BLaER1 treated with 17β-estradiol and CSF1 and Interleukin-3, amounts not matched to agents 10 nM and 100 nM (cell line): ENCODE results near the gene APC2.
A peak's percentile ranks its signal among the peaks of the same experiment; 100 is the strongest.

Experiments
- H3K27ac ChIP-seq, 11 experiments: shearing (Covaris generic); formaldehyde crosslinking; 2 replicates each; pipeline ENCODE4 v1.8.1; 2022
- H3K27me3 ChIP-seq, 11 experiments: shearing (Covaris generic); formaldehyde crosslinking; 2 replicates each; pipeline ENCODE4 v1.8.1; 2022
- H3K36me3 ChIP-seq, 11 experiments: shearing (Covaris generic); formaldehyde crosslinking; 2 replicates each; pipeline ENCODE4 v1.8.1; 2022
- H3K4me1 ChIP-seq, 10 experiments: shearing (Covaris generic); formaldehyde crosslinking; 2 replicates each; pipeline ENCODE4 v1.8.1; 2022
- H3K4me2 ChIP-seq, 11 experiments: shearing (Covaris generic); formaldehyde crosslinking; 2 replicates each; pipeline ENCODE4 v1.8.1; 2022
- H3K4me3 ChIP-seq, 10 experiments: shearing (Covaris generic); formaldehyde crosslinking; 2 replicates each; pipeline ENCODE4 v1.8.1; 2022
- H3K9ac ChIP-seq, 11 experiments: shearing (Covaris generic); formaldehyde crosslinking; 2 replicates each; pipeline ENCODE4 v1.8.1; 2022
- H3K9me3 ChIP-seq, 11 experiments: shearing (Covaris generic); formaldehyde crosslinking; replicated peaks in 1 of 11; 2 replicates each; pipeline ENCODE4 v1.8.1; 2022
- H4K20me1 ChIP-seq, 11 experiments: shearing (Covaris generic); formaldehyde crosslinking; 2 replicates each; pipeline ENCODE4 v1.8.1; 2022
- Cebpa-rat ChIP-seq, 11 experiments: shearing (Covaris generic); IDR thresholded peaks; 2 replicates each; pipeline ENCODE4 v1.8.1; 2022

APC2 gene

DNA sequence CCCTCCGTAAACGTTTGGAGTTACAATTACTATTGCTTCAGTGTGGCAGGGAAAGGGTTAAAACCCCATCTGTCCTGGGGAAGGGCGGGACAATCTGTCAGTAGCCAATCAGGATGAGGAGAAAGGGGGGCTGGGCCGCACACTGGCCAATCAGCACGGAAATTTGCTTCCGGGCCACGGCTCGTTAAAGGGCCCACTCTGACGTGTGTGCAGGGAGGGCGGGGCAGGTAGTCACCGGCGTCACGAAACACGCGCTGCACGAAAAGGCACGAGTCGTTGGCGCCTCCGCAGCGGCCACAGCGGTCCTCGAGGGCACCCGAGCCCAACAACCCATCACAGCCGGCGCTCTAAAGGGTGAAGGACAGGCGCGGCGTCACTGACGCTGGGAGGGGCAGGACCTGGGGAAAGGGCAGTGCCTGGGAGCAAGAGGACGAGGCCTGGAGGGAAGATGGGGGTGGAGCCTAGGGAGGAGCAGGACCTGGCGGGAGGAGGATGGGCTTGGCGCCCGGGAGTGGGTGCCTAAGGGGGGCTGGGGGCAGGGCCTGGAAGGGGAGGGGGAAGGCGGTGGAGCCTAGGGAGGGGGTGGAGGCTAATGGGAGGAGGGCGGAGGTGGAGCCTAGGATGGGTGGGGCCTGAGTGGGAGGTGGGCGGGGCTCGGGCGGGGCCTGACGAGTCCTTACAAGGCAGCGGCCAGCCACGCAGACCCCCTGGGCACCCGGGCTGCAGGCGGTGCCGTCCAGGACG is 58.0 kb downstream of the APC2 start:
- Histone ChIP-seq H3K27ac (peak overlapping the region; percentile 65 to 85 (median 76); a peak in 21 of 22 replicates), H3K4me2 (peak overlapping the region; percentile 77 to 91 (median 85)), H3K4me1 (peaks cover 24 to 57% (median 51%) of the 10 kb centered on the region in 10 experiments), H3K9me3 (peaks cover 0 to 13% (median 0%) of the 10 kb centered on the region in 11 experiments; a peak in 5 of 22 replicates), H3K27me3 (peaks cover 44 to 57% (median 51%) of the 10 kb centered on the region in 11 experiments), H3K4me3 (peak overlapping the region; percentile 51 to 69 (median 60)), H3K9ac (peak overlapping the region; percentile 54 to 80 (median 76)), H4K20me1 (peaks cover 0 to 14% (median 3%) of the 10 kb centered on the region in 11 experiments; a peak in 8 of 22 replicates), H3K36me3 (no peaks in the 10 kb centered on the region)
- no peak for TF ChIP-seq Cebpa-rat (IDR thresholded peaks at IDR 0.05)

DNA sequence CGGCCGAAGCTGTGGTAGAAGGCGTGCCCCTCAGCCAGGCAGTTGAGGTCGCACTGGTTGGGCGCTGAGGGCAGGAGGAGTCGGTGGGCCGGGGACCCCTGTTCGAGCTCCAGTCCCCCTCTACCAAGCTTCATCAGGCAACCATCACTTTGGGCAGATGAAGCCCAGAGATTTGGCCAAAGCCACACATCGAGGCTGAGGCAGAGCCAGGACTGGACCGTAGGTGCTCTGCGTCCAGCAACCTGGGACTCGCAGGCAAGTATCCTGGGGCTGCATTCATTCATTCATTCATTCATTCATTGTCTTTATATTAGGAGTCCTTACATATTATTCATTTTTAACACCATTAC is 58.6 kb downstream of the APC2 start:
- H3K9me3 ChIP-seq = peaks cover 0 to 13% (median 0%) of the 10 kb centered on the region in 11 experiments; a peak in 5 of 22 replicates
- H3K4me2 ChIP-seq = peak overlapping the region; percentile 73 to 91 (median 85)
- no peak for TF ChIP-seq Cebpa-rat (IDR thresholded peaks at IDR 0.05)
- H3K9ac ChIP-seq = peak overlapping the region in 5 of 11 experiments; percentile 9 to 78 (median 41); a peak in 5 of 22 replicates
- peaks cover 19 to 55% (median 46%) of the 10 kb centered on the region in 10 experiments for H3K4me1 ChIP-seq
- no peaks in the 10 kb centered on the region for H3K36me3 ChIP-seq
- peak overlapping the region; percentile 41 to 69 (median 60); a peak in 19 of 20 replicates for H3K4me3 ChIP-seq
- H4K20me1 ChIP-seq = peaks cover 0 to 14% (median 4%) of the 10 kb centered on the region in 11 experiments; a peak in 8 of 22 replicates
- peaks cover 44 to 57% (median 51%) of the 10 kb centered on the region in 11 experiments for H3K27me3 ChIP-seq
- no peak overlapping the region for H3K27ac ChIP-seq

DNA sequence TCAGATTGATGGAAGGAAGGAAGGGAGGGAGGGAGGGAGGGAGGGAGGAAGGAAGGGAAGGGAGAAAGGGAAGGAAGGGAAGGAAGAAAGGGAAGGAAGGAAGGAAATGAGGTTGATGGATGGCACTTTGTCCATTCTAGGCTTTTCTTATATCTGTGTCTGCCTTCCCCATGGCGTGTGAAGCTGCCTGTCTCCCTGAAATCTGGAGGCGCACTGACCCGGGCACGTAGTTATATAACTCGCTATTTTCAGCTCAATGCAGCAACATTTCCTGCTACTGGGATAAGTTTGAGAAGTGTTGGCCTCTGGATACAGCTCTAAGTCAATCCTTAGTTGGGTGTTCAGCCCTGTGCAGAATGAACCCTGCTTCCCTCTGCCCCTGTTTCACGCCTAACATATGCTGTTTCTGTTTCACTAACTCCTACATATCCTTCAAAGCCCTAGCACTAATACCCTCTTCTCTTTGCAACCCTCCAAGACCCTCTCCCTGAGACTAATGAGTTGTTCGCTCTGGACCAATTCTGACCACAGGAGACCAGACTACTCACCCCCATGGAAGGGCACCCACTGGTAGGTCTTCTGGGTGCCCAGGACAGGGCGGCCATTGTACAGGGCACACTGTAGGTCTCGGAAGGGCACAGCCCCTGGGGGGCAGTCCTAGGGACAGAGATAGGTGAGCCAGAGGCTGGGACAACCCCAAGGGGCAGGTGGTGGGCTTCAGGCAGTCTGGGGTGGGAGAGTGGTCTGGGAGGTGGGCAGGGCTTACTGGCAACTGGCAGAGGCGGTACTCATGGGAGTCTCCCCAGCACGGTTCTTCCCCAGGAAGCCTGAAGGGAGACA is 59.9 kb downstream of the APC2 start:
- Histone ChIP-seq H3K9ac (0 out of 22 replicates have a peak overlapping the region, but pooled peaks of 1 of the 11 experiments have one; percentile 14), H3K36me3 (no peaks in the 10 kb centered on the region), H3K27ac (no peak overlapping the region), H3K4me2 (peak overlapping the region in 10 of 11 experiments; percentile 27 to 91 (median 76); a peak in 17 of 22 replicates), H3K4me1 (peaks cover 15 to 49% (median 40%) of the 10 kb centered on the region in 10 experiments), H3K27me3 (peaks cover 42 to 55% (median 49%) of the 10 kb centered on the region in 11 experiments), H3K9me3 (peaks cover 0 to 13% (median 0%) of the 10 kb centered on the region in 11 experiments; a peak in 5 of 22 replicates), H4K20me1 (peaks cover 0 to 14% (median 4%) of the 10 kb centered on the region in 11 experiments; a peak in 8 of 22 replicates), H3K4me3 (no peak overlapping the region)
- no peak for TF ChIP-seq Cebpa-rat (IDR thresholded peaks at IDR 0.05)

DNA sequence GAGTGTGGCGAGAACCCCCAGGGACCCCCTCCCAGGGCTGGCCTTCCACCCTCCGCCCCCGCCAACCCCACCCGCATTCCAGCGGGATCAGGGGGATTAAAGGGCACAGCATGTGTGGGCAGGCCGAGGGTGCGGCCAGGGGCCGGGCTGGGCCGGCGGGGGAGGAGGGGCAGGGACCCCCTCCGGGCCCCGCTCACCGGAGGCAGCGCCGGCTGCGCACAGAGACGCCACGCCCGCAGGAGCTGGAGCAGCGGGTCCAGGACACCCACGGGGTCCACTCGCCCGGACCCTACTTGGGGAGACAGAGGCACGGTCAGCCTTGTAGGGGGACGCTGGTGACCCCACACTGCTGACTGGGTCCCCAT is 60.5 kb downstream of the APC2 start:
- H3K4me3 ChIP-seq = no peak overlapping the region
- no peaks in the 10 kb centered on the region for H3K36me3 ChIP-seq
- peaks cover 15 to 49% (median 40%) of the 10 kb centered on the region in 10 experiments for H3K4me1 ChIP-seq
- no peak overlapping the region for H3K27ac ChIP-seq
- peak overlapping the region; percentile 19 to 87 (median 74); a peak in 19 of 22 replicates for H3K4me2 ChIP-seq
- H3K27me3 ChIP-seq = peaks cover 42 to 50% (median 46%) of the 10 kb centered on the region in 11 experiments
- peaks cover 0 to 14% (median 4%) of the 10 kb centered on the region in 11 experiments; a peak in 8 of 22 replicates for H4K20me1 ChIP-seq
- no peak for TF ChIP-seq Cebpa-rat (IDR thresholded peaks at IDR 0.05)
- peaks cover 0 to 10% (median 0%) of the 10 kb centered on the region in 11 experiments; a peak in 5 of 22 replicates for H3K9me3 ChIP-seq
- H3K9ac ChIP-seq = peak overlapping the region in 1 of 11 experiments; percentile 14; a peak in 1 of 22 replicates

DNA sequence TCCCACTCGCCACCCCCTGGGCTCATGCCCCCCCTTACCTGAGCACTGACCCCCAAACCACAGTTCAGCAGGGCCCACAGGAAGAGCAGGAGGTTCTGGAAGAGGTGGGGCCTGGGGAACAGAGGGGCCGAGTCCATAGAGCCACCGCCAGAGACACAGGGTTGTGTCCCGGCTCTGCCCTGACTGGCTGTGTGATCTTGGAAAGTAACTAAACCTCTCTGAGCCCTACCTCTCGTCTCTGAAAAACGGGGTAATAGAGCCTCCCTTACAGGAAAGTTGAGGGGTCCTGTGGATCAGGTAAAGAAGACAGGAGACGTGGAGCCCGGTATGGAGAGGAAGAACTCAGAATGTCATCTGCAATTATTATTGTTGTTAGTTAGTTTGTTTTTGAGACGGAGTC is 60.9 kb downstream of the APC2 start:
- Histone ChIP-seq H3K27ac (no peak overlapping the region), H3K4me3 (no peak overlapping the region), H3K9ac (peak overlapping the region in 1 of 11 experiments; percentile 14; a peak in 1 of 22 replicates), H3K36me3 (no peaks in the 10 kb centered on the region), H3K4me2 (peak overlapping the region; percentile 19 to 87 (median 74); a peak in 19 of 22 replicates), H3K27me3 (peaks cover 42 to 49% (median 46%) of the 10 kb centered on the region in 11 experiments), H3K9me3 (peaks cover 0 to 9% (median 0%) of the 10 kb centered on the region in 11 experiments; a peak in 5 of 22 replicates), H3K4me1 (peaks cover 15 to 49% (median 40%) of the 10 kb centered on the region in 10 experiments), H4K20me1 (peaks cover 0 to 14% (median 4%) of the 10 kb centered on the region in 11 experiments; a peak in 8 of 22 replicates)
- TF ChIP-seq Cebpa-rat (IDR thresholded peaks at IDR 0.05) = no peak

DNA sequence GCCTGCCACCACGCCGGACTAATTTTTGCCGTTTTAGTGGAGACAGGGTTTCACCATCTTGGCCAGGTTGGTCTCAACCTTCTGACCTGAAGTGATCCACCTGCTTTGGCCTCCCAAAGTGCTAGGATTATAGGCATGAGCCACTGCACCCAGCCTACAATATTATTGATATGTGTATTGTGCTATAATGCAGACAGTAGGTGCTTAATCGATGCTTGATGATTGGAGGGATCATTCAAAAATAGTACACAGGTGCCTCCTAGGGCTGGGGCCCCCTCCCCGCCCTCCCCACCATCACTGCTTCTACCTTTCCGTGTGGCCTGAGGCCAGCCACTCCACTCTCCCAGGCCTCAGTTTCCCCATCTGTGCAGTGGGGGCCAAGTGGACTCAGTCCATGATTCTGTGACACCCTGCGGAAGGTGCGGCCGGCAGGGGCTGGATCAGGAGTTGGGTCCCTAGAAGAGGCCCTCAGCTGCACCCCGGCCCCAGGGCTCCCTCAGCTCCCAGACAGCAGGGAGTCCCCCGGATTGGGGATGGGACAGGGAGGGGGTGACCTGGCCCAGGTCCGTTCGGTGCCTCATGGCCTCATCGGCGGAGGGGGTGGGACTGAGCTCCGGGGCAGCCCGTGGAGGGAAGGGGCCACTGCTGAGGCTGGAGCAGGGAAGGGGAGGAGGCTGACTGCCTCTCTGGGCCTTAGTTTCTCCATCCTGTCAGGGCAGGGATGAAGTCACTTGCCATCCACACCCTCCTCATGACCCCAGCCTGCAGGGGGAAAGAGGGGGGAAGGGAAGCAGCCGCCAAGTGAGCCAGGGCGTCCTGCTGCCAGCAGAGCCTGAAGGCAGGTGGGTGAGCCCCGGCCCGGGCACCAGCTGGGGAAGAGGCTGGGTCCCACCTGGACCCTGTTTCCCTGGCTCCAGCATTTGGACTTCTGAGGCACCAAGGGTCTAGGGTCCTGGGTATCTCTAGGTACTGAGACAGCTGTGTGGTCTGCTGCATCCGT is 61.7 kb downstream of the APC2 start:
- no peak for TF ChIP-seq Cebpa-rat (IDR thresholded peaks at IDR 0.05)
- Histone ChIP-seq H3K4me2 (peak overlapping the region in 5 of 11 experiments; percentile 0 to 87 (median 15); a peak in 5 of 22 replicates), H3K9me3 (0 out of 22 replicates have a peak, but pooled peaks cover 0 to 4% (median 0%) of the 10 kb centered on the region in 11 experiments), H3K36me3 (no peaks in the 10 kb centered on the region), H4K20me1 (peaks cover 0 to 14% (median 4%) of the 10 kb centered on the region in 11 experiments; a peak in 8 of 22 replicates), H3K9ac (no peak overlapping the region), H3K27me3 (peaks cover 42 to 49% (median 45%) of the 10 kb centered on the region in 11 experiments), H3K4me3 (no peak overlapping the region), H3K27ac (no peak overlapping the region), H3K4me1 (peaks cover 15 to 49% (median 40%) of the 10 kb centered on the region in 10 experiments)

DNA sequence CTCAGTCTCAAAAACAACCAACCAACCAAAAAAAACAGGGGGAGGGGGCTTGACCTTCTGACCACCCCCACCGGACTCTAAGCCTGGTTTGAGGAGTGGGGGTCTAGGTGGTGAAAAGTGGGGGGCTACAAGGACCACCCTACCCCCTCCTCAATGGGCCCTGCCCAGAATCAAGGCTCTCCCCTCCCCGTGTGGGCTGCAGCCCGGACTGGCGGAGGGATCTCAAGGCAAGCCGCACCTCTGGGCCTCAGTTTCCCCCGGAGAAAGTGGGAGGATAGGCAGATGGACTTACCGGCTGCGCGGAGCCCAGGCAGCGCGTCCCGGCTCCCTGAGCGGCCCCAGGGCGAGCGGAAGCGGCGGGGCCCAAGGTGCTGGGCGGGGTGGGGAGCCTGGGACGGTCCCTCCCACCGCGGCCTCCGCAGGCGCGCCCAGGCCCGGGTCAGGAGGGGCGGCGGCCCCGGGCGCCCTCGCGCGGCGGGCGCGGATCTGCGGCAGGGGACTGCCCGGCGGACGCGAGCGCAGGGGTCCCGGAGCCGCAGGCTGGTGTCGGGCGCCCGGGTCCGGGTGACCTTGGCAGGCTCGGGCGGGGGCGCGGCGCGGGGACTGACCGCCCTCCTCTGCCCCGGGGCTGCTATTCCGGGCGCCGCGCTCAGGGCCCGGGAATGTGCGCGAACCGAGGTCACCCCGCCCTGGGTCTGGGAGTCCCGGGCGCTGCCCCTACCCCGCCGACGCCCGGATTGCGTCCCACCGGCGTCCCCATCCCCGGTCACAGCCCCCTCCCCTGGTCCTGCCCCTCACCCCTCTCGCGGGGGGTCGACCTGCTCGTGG is 63.0 kb downstream of the APC2 start, which contains the start of gene ADAMTSL5:
ADAMTSL5 (minus strand) TSS at position 349 of the 828 bp plus-strand sequence. CDS start 2,076 bp downstream, outside the sequence.
- Histone ChIP-seq H3K27ac (no peak within 1 kb of the TSS), H3K9ac (no peak within 1 kb of the TSS), H3K4me1 (peaks cover 10 to 43% (median 32%) of the 10 kb centered on the region in 10 experiments; a peak in 19 of 20 replicates)

More for the DNA sequence above, 63.0 kb downstream of the APC2 start, which contains the start of gene ADAMTSL5:
- Histone ChIP-seq H3K4me3 (peak within 1 kb of the TSS in 5 of 10 experiments; percentile 27 to 42 (median 31); a peak in 7 of 20 replicates), H3K9me3 (0 out of 22 replicates have a peak, but pooled peaks cover 0 to 4% (median 0%) of the 10 kb centered on the region in 11 experiments), H3K27me3 (peaks cover 42 to 49% (median 45%) of the 10 kb centered on the region in 11 experiments), H3K4me2 (peak within 1 kb of the TSS; percentile 0 to 66 (median 33); a peak in 17 of 22 replicates), H3K36me3 (no peaks in the 10 kb centered on the region), H4K20me1 (peaks cover 0 to 14% (median 4%) of the 10 kb centered on the region in 11 experiments; a peak in 8 of 22 replicates)
- no peak for TF ChIP-seq Cebpa-rat (IDR thresholded peaks at IDR 0.05)
